ENCODE results near the gene EIF3D. TPM values are rescaled to one million over a fixed set of nuclear protein-coding genes. Genes with fewer than 3 reads are reported as not detected.

The EIF3D gene
- total and polyA plus RNA-seq, 2 of the 8 experiments (the other 6 are each of a cell fraction or from before 2014, with no cell fraction given) = 195 to 408 TPM

GRCh38 chr22:36538529-36538928 lies 9.6 kb upstream of the EIF3D start:
- H3K56ac ChIP-seq (replicated peaks; ENCODE audit: insufficient read length, low read depth, low read length) = no peak overlapping the region
- H2BK120ac ChIP-seq (replicated peaks; ENCODE audit: low read depth, low read length) = no peak overlapping the region
- H3K4me1 ChIP-seq (replicated peaks in 1 of 4; ENCODE audit: control insufficient read depth in 3 of 4, insufficient read depth in 4 of 4, low read length in 3 of 4) = peaks cover 0 to 5% (median 1%) of the 10 kb centered on the region in 4 experiments; a peak in 2 of 7 replicates
- H4K20me1 ChIP-seq (replicated peaks in 1 of 2; ENCODE audit: control insufficient read depth in 1 of 2, insufficient read depth in 2 of 2, low read length in 2 of 2) = no peaks in the 10 kb centered on the region
- H3K9ac ChIP-seq (replicated peaks in 1 of 4; ENCODE audit: extremely low read depth in 1 of 4, low read depth in 3 of 4, low read length in 3 of 4) = no peak overlapping the region
- H3K27me3 ChIP-seq (replicated peaks in 1 of 4; ENCODE audit: control insufficient read depth in 3 of 4, extremely low read depth in 1 of 4, insufficient read depth in 3 of 4, low read length in 3 of 4) = no peaks in the 10 kb centered on the region
- H2AK5ac ChIP-seq (ENCODE audit: low read depth, low read length) = no peak overlapping the region
- no peak overlapping the region for H2BK20ac ChIP-seq (ENCODE audit: low read length)
- H3K79me1 ChIP-seq (ENCODE audit: low read depth, low read length) = no peaks in the 10 kb centered on the region
- H4K91ac ChIP-seq (replicated peaks; ENCODE audit: insufficient read length, low read length) = no peak overlapping the region
- CTCF ChIA-PET (ENCODE audit: partially characterized antibody) = interaction anchor here (0.6 to 3.1 kb wide), 7 partner anchors 8 to 1325 kb away, joined by 3 to 21 read pairs (median 3); no protein-coding TSS in a partner anchor
- POLR2A ChIA-PET (ENCODE audit: partially characterized antibody) = interaction anchor here (1.0 to 1.2 kb wide), 3 partner anchors 9 to 70 kb away, joined by 3 to 4 read pairs (median 4); partner anchors contain the start of gene EIF3D
- no peak overlapping the region for H3K14ac ChIP-seq (ENCODE audit: insufficient read length)
- no peak overlapping the region for H2BK5ac ChIP-seq (ENCODE audit: low read depth, low read length)
- no peak overlapping the region for H3K23ac ChIP-seq (ENCODE audit: insufficient read length)
- DNase-seq (ENCODE audit: low read depth in 1 of 2, low spot score in 2 of 2) (no peak), FAIRE-seq (no peak)
- H4K8ac ChIP-seq (ENCODE audit: extremely low read depth, insufficient read depth, low read length) = no peak overlapping the region
- H4K5ac ChIP-seq (ENCODE audit: insufficient read length, low read depth, low read length) = no peak overlapping the region
- no peak overlapping the region for H2BK12ac ChIP-seq (ENCODE audit: low read depth, low read length)
- no peak overlapping the region for H3K27ac ChIP-seq (ENCODE audit: low read depth, low read length)
- H3K4me3 ChIP-seq (ENCODE audit: extremely low read depth in 1 of 4, insufficient read depth in 2 of 4, low read depth in 3 of 4, low read length in 4 of 4) = no peak overlapping the region
- H3K4ac ChIP-seq (replicated peaks; ENCODE audit: insufficient read length, low read depth, low read length) = no peak overlapping the region
- no peaks in the 10 kb centered on the region for H3K23me2 ChIP-seq (ENCODE audit: low read depth, low read length)
- 85% methylated on average over 7 of the region's 7 CpGs; no CpG with 5 or more reads in 1 of the 2 experiments for WGBS, 2 experiments (ENCODE audit: extremely low coverage in 1 of 2, insufficient coverage in 1 of 2, insufficient read length in 1 of 2, insufficient replicate concordance in 2 of 2, low coverage in 1 of 2, low lambda C conversion rate in 2 of 2, missing lambda C conversion rate in 1 of 2)
- H3K36me3 ChIP-seq (ENCODE audit: control insufficient read depth in 2 of 4, insufficient read depth in 4 of 4, low read length in 3 of 4) = no peaks in the 10 kb centered on the region
- H2BK15ac ChIP-seq (ENCODE audit: low read length) = no peak overlapping the region
- H3K9me3 ChIP-seq (ENCODE audit: insufficient read depth in 2 of 2, low read depth in 1 of 2, low read length in 1 of 2) = peaks cover 0 to 6% of the 10 kb centered on the region in 2 experiments; a peak in 1 of 4 replicates
- no peaks in the 10 kb centered on the region for H3K79me2 ChIP-seq (ENCODE audit: control insufficient read depth in 1 of 2, insufficient read depth in 2 of 2, low read length in 2 of 2)
- no peak overlapping the region for H2AFZ ChIP-seq (ENCODE audit: low read length)
- H3K4me2 ChIP-seq (ENCODE audit: insufficient read depth in 1 of 2, low read depth in 2 of 2, low read length in 2 of 2) = no peak overlapping the region
- no peak overlapping the region for H3K18ac ChIP-seq (ENCODE audit: extremely low read depth, low read length)
- TF ChIP-seq JUN (IDR thresholded peaks at IDR 0.05; ENCODE audit: low read depth, low read length) (no peak), KDM1A (IDR thresholded peaks at IDR 0.05; ENCODE audit: borderline replicate concordance, low read length) (no peak), CREB1 (IDR thresholded peaks at IDR 0.05) (no peak), HDAC2 (IDR thresholded peaks at IDR 0.05; ENCODE audit: borderline replicate concordance in 1 of 2, low read depth in 2 of 2, low read length in 2 of 2) (no peak), SP1 (IDR thresholded peaks at IDR 0.05; ENCODE audit: low read depth, low read length) (no peak), PHF8 (conservative IDR thresholded peaks at IDR 0.05; ENCODE audit: low read depth, low read length) (no peak), KDM4A (IDR thresholded peaks at IDR 0.05; ENCODE audit: low read depth, low read length, severe bottlenecking) (no peak)
